Neural cell (in vitro differentiated cells): Measurements from ENCODE around the gene RPL31. TPM values are rescaled to one million over a fixed set of nuclear protein-coding genes. Genes with fewer than 3 reads are reported as not detected.

ENCODE experiments used
- H2AFZ ChIP-seq: fragments of 200-600, 300-800 bp; sonication (generic), shearing (Covaris generic); 2 replicates; pipeline ENCODE4 v1.6.0; 2014; ENCODE audit warnings: low read depth, mild to moderate bottlenecking, antibody characterized with exemption, low read length, moderate library complexity
- H3F3A ChIP-seq: fragments of 200-600 bp; shearing (Covaris generic); 2 replicates; pipeline ENCODE4 v1.6.1; 2016; ENCODE audit warnings: mild to moderate bottlenecking, moderate library complexity, mixed read lengths, antibody characterized with exemption, low read length; ENCODE audit not compliant: insufficient read depth, poor library complexity, severe bottlenecking
- H3K27ac ChIP-seq: fragments of 200-600, 300-800 bp; sonication (generic), shearing (Covaris generic); 2 replicates; pipeline ENCODE4 v1.5.1; 2014; ENCODE audit warnings: mild to moderate bottlenecking, low read length, moderate library complexity
- H3K27me3 ChIP-seq: fragments of 300-800, 200-600 bp; sonication (generic), shearing (Covaris generic); 2 replicates; pipeline ENCODE4 v1.6.0; 2014; ENCODE audit warnings: mild to moderate bottlenecking, low read depth, low read length, moderate library complexity; ENCODE audit not compliant: insufficient read depth
- H3K36me3 ChIP-seq: fragments of 300-800, 200-600 bp; sonication (generic), shearing (Covaris generic); 2 replicates; pipeline ENCODE4 v1.5.1; 2014; ENCODE audit warnings: mild to moderate bottlenecking, antibody characterized with exemption, low read length, moderate library complexity; ENCODE audit not compliant: insufficient read depth
- H3K4me2 ChIP-seq: fragments of 300-800, 200-600 bp; sonication (generic), shearing (Covaris generic); 2 replicates; pipeline ENCODE4 v1.6.0; 2014; ENCODE audit warnings: mild to moderate bottlenecking, low read length
- H3K4me3 ChIP-seq: fragments of 300-800, 200-600 bp; sonication (generic), shearing (Covaris generic); 2 replicates; pipeline ENCODE4 v1.5.1; 2014; ENCODE audit warnings: mild to moderate bottlenecking, low read length, moderate library complexity
- H3K79me2 ChIP-seq: fragments of 200-600 bp; shearing (Covaris generic); replicated peaks from 2 replicates; pipeline ENCODE4 v1.6.0; 2014; ENCODE audit warnings: mild to moderate bottlenecking, low read length, moderate library complexity; ENCODE audit not compliant: insufficient read depth
- H3K9ac ChIP-seq: fragments of 300-800, 200-600 bp; sonication (generic), shearing (Covaris generic); 2 replicates; pipeline ENCODE4 v1.6.1; 2016; ENCODE audit warnings: mild to moderate bottlenecking, low read length, mixed read lengths
- H3K9me2 ChIP-seq: fragments of 200-600 bp; shearing (Covaris generic); 2 replicates; pipeline ENCODE4 v1.6.1; 2016; ENCODE audit warnings: mild to moderate bottlenecking, low read length, mixed read lengths; ENCODE audit not compliant: insufficient read depth
- H3K9me3 ChIP-seq: fragments of 200-600, 300-800 bp; sonication (generic), shearing (Covaris generic); 2 replicates; pipeline ENCODE4 v1.6.1; 2016; ENCODE audit warnings: mild to moderate bottlenecking, mixed run types, low read length, moderate library complexity, mixed read lengths
- H4K20me1 ChIP-seq: fragments of 200-600 bp; shearing (Covaris generic); 2 replicates; pipeline ENCODE4 v1.6.1; 2016; ENCODE audit warnings: mild to moderate bottlenecking, mixed run types; ENCODE audit not compliant: insufficient read depth
- CTCF ChIP-seq: fragments of 450-650 bp; IDR thresholded peaks from 2 replicates; pipeline ENCODE4 v1.5.1; 2014; ENCODE audit warnings: antibody characterized with exemption, mild to moderate bottlenecking, moderate library complexity; ENCODE audit not compliant: poor library complexity, severe bottlenecking
- EP300 ChIP-seq: fragments of 450-650 bp; conservative IDR thresholded peaks from 2 replicates; pipeline ENCODE4 v1.6.1; 2014; ENCODE audit warnings: antibody characterized with exemption, mild to moderate bottlenecking, moderate library complexity; ENCODE audit not compliant: poor library complexity, severe bottlenecking
- EZH2 ChIP-seq: fragments of 200-600, 300-800 bp; shearing (Covaris generic), sonication (generic); IDR thresholded peaks from 2 replicates; pipeline ENCODE4 v1.6.1; 2014; ENCODE audit warnings: antibody characterized with exemption, low read length, borderline replicate concordance, mild to moderate bottlenecking; ENCODE audit not compliant: insufficient read depth, poor library complexity, severe bottlenecking
- MXI1 ChIP-seq: fragments of 450-650 bp; conservative IDR thresholded peaks from 2 replicates; pipeline ENCODE4 v1.6.1; 2014; ENCODE audit warnings: antibody characterized with exemption, mild to moderate bottlenecking; ENCODE audit not compliant: poor library complexity, severe bottlenecking
- POLR2AphosphoS5 ChIP-seq: IDR thresholded peaks from 2 replicates; pipeline ENCODE4 v1.6.1; 2012
- RAD21 ChIP-seq: fragments of 450-650 bp; conservative IDR thresholded peaks from 2 replicates; pipeline ENCODE4 v1.6.1; 2014; ENCODE audit warnings: antibody characterized with exemption, mild to moderate bottlenecking, moderate library complexity
- SMC3 ChIP-seq: fragments of 450-650 bp; conservative IDR thresholded peaks from 2 replicates; pipeline ENCODE4 v1.6.1; 2014; ENCODE audit warnings: antibody characterized with exemption, mild to moderate bottlenecking, moderate library complexity; ENCODE audit not compliant: poor library complexity
- TAF1 ChIP-seq: IDR thresholded peaks from 2 replicates; pipeline ENCODE4 v1.6.1; 2012; ENCODE audit warnings: low read depth
- polyA plus RNA-seq: library from polyadenylated mRNA; depleted of rRNA; stranded (reverse); fragments of >200 nt; gene quantifications from 2 replicates; pipeline ENCODE4 v1.2.3, GENCODE V29; 2014
- TF ChIP-seq, protein P1 (sequence below): IDR thresholded peaks from 2 replicates; pipeline ENCODE4 v1.6.1; 2012; ENCODE audit warnings: borderline replicate concordance

The RPL31 gene
- polyA plus RNA-seq, 1 donor from 2014 or later = 1,555 TPM

DNA sequence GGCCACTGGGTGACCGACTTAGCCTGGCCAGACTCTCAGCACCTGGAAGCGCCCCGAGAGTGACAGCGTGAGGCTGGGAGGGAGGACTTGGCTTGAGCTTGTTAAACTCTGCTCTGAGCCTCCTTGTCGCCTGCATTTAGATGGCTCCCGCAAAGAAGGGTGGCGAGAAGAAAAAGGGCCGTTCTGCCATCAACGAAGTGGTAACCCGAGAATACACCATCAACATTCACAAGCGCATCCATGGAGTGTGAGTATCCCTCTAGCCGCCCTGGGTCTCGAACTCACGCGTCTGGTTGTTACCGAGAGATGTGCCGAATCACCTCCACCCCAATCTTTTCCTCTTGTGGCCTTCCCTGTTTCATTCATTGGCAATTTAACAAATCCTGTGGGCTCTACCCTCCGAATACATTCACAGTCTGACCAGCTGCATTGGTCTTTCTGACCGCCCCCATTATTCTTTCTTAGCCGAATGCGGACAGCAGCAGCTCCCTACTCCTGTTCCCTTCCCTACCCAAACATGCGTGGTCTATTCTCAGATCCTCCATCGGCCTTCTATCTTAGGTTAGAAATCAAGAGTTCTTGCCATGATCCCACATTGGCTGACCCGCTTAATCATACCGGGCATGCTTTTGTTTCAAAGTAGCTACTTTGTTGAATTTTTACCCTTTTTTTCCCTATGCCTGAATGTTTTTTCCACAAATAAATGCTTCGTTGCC lies 631 bp downstream of the RPL31 start:
- Histone ChIP-seq H2AFZ (peak overlapping the region; percentile 79), H3F3A (no peaks in the 10 kb centered on the region), H3K36me3 (no peaks in the 10 kb centered on the region), H3K27ac (peak overlapping the region; percentile 81), H3K27me3 (no peaks in the 10 kb centered on the region), H3K9me3 (no peaks in the 10 kb centered on the region), H3K9me2 (no peaks in the 10 kb centered on the region), H3K4me3 (peak overlapping the region; percentile 93), H3K9ac (peak overlapping the region; percentile 85), H3K4me2 (peak overlapping the region; percentile 86), H3K79me2 (peaks cover 20% of the 10 kb centered on the region), H4K20me1 (no peaks in the 10 kb centered on the region)
- TF ChIP-seq, protein P1, sequence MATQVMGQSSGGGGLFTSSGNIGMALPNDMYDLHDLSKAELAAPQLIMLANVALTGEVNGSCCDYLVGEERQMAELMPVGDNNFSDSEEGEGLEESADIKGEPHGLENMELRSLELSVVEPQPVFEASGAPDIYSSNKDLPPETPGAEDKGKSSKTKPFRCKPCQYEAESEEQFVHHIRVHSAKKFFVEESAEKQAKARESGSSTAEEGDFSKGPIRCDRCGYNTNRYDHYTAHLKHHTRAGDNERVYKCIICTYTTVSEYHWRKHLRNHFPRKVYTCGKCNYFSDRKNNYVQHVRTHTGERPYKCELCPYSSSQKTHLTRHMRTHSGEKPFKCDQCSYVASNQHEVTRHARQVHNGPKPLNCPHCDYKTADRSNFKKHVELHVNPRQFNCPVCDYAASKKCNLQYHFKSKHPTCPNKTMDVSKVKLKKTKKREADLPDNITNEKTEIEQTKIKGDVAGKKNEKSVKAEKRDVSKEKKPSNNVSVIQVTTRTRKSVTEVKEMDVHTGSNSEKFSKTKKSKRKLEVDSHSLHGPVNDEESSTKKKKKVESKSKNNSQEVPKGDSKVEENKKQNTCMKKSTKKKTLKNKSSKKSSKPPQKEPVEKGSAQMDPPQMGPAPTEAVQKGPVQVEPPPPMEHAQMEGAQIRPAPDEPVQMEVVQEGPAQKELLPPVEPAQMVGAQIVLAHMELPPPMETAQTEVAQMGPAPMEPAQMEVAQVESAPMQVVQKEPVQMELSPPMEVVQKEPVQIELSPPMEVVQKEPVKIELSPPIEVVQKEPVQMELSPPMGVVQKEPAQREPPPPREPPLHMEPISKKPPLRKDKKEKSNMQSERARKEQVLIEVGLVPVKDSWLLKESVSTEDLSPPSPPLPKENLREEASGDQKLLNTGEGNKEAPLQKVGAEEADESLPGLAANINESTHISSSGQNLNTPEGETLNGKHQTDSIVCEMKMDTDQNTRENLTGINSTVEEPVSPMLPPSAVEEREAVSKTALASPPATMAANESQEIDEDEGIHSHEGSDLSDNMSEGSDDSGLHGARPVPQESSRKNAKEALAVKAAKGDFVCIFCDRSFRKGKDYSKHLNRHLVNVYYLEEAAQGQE = no peak
- no peak for TF ChIP-seq EP300
- TF ChIP-seq SMC3 = no peak
- peak; percentile 38 for TF ChIP-seq MXI1

- Histone ChIP-seq H3K9me2 (no peaks in the 10 kb centered on the region), H3F3A (no peaks in the 10 kb centered on the region), H3K4me2 (peak overlapping the region; percentile 86), H2AFZ (no peak overlapping the region), H3K4me3 (peak overlapping the region; percentile 93), H3K79me2 (peaks cover 20% of the 10 kb centered on the region), H4K20me1 (no peaks in the 10 kb centered on the region), H3K36me3 (no peaks in the 10 kb centered on the region), H3K9ac (peak overlapping the region; percentile 85), H3K27ac (peak overlapping the region; percentile 81), H3K27me3 (no peaks in the 10 kb centered on the region), H3K9me3 (no peaks in the 10 kb centered on the region)
- TF ChIP-seq EZH2 (no peak), MXI1 (no peak), CTCF (no peak), RAD21 (no peak), POLR2AphosphoS5 (no peak), EP300 (no peak), TAF1 (no peak), SMC3 (no peak)
- TF ChIP-seq, protein P1 = no peak
Measured at GRCh38 chr2:101003278-101003775, 1.2 kb downstream of the RPL31 start.
